H1 (cell line): ENCODE data around the gene CEP83.

Source experiments
- JUN ChIP-seq: IDR thresholded peaks from 2 replicates; pipeline ENCODE4 v1.6.1; 2011; ENCODE audit warnings: low read depth, mild to moderate bottlenecking, improper control_type of control experiment, low read length
- POLR2A ChIP-seq, 2 experiments: IDR thresholded peaks; 1 replicate in 1 of 2; 2 replicates in 1 of 2; pipeline ENCODE4 v1.6.1; 2011; ENCODE audit warnings: low read depth in 2 of 2, low read length in 2 of 2, mild to moderate bottlenecking in 2 of 2; ENCODE audit errors: control extremely low read depth in 1 of 2
- TF ChIP-seq, protein P1 (sequence below), 3 experiments: IDR thresholded peaks; 1 replicate in 2 of 3; 2 replicates in 1 of 3; pipeline versions ENCODE4 v1.5.1 to v1.6.1; 2011; ENCODE audit warnings: low read length in 3 of 3, mild to moderate bottlenecking in 3 of 3, inconsistent platforms in 2 of 3, low read depth in 1 of 3, moderate library complexity in 1 of 3; ENCODE audit not compliant: insufficient read depth in 1 of 3; ENCODE audit errors: control extremely low read depth in 1 of 3

DNA sequence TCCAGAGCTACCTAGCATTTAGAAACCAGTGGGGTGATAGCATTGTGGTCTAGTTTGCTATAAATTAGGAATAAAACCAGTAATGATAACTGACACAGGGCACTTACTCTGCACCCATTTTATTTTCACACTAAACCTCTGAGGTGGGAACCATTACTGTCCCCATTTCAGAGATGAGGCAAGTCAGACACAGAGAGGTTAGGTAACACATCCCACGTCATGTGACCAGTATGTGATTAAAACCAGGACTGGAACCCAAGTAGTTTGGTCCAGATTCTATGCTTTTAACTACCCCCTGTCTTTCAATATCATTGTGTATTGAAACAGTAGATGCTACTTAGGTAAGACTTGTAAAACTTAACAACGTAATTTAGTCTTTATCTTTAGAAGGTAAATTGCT, 201.1 kb downstream of the CEP83 start:
- TF ChIP-seq, protein P1, sequence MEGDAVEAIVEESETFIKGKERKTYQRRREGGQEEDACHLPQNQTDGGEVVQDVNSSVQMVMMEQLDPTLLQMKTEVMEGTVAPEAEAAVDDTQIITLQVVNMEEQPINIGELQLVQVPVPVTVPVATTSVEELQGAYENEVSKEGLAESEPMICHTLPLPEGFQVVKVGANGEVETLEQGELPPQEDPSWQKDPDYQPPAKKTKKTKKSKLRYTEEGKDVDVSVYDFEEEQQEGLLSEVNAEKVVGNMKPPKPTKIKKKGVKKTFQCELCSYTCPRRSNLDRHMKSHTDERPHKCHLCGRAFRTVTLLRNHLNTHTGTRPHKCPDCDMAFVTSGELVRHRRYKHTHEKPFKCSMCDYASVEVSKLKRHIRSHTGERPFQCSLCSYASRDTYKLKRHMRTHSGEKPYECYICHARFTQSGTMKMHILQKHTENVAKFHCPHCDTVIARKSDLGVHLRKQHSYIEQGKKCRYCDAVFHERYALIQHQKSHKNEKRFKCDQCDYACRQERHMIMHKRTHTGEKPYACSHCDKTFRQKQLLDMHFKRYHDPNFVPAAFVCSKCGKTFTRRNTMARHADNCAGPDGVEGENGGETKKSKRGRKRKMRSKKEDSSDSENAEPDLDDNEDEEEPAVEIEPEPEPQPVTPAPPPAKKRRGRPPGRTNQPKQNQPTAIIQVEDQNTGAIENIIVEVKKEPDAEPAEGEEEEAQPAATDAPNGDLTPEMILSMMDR (IDR thresholded peaks at IDR 0.05; ENCODE audit: control extremely low read depth in 1 of 3, insufficient read depth in 1 of 3, low read depth in 1 of 3, low read length in 3 of 3): no peak
- no peak for TF ChIP-seq JUN
- TF ChIP-seq POLR2A (IDR thresholded peaks at IDR 0.05; ENCODE audit: control extremely low read depth in 1 of 2, low read depth in 2 of 2, low read length in 2 of 2): no peak
